GM18873 (cell line): ENCODE data around the gene POLD4.
A peak's percentile ranks its signal among the peaks of the same experiment; 100 is the strongest.
"Not testable (repeated sequence)": the region's sequence is repeated elsewhere in the genome, so short reads cannot be mapped to it uniquely, and the experiment has no call there.

Experiments used
- ATAC-seq: cut with Tn5 transposase; IDR thresholded peaks from one replicate; pipeline ENCODE4 v1.9.1; 2021; ENCODE audit warnings: mild to moderate bottlenecking, moderate library complexity, moderate number of reproducible peaks; ENCODE audit not compliant: unreplicated experiment, low FRiP score

The POLD4 gene

GRCh38 chr11:67353317-67354074 lies at the start of gene POLD4:
Gene POLD4, minus strand, starts transcription at chr11:67353546. Its CDS starts 147 bp downstream, at chr11:67353399.
- peak; percentile 73 for ATAC-seq

GRCh38 chr11:67403085-67403484 lies 49.7 kb upstream of the POLD4 start:
- ATAC-seq, result not testable (repeated sequence)

GRCh38 chr11:67402192-67402839 lies 49.0 kb upstream of the POLD4 start:
- not testable (repeated sequence) for ATAC-seq

- ATAC-seq, result peak; percentile 43
Observed at GRCh38 chr11:67401495-67402191, 48.3 kb upstream of the POLD4 start, which contains the start of gene PPP1CA. Gene PPP1CA, minus strand, starts transcription at chr11:67401858. Its CDS starts 76 bp downstream, at chr11:67401782.

- peak; percentile 24 for ATAC-seq
Observed at GRCh38 chr11:67400942-67401494, 47.7 kb upstream of the POLD4 start.

- no peak for ATAC-seq
Observed at GRCh38 chr11:67400251-67400941, 47.0 kb upstream of the POLD4 start.

GRCh38 chr11:67398661-67399563 lies 45.6 kb upstream of the POLD4 start:
- ATAC-seq, result no peak

GRCh38 chr11:67397986-67398660 lies 44.8 kb upstream of the POLD4 start:
- no peak for ATAC-seq

- no peak for ATAC-seq
Observed at GRCh38 chr11:67397536-67397935, 44.2 kb upstream of the POLD4 start.

- no peak for ATAC-seq
Observed at GRCh38 chr11:67396587-67397389, 43.4 kb upstream of the POLD4 start.

GRCh38 chr11:67396259-67396581 lies 42.9 kb upstream of the POLD4 start:
- ATAC-seq, result no peak

GRCh38 chr11:67395555-67396258 lies 42.4 kb upstream of the POLD4 start:
- ATAC-seq, result no peak

GRCh38 chr11:67393990-67394389 lies 40.6 kb upstream of the POLD4 start:
- ATAC-seq, result no peak

- ATAC-seq, result no peak
Observed at GRCh38 chr11:67393437-67393836, 40.1 kb upstream of the POLD4 start.

- no peak for ATAC-seq
Observed at GRCh38 chr11:67392183-67392715, 38.9 kb upstream of the POLD4 start.

- ATAC-seq, result no peak
Observed at GRCh38 chr11:67391304-67392182, 38.2 kb upstream of the POLD4 start, which contains the start of gene RAD9A. Gene RAD9A, plus strand, starts transcription at chr11:67391986. Its CDS starts 59 bp downstream, at chr11:67392045.
